Activated T-helper 17 cell treated with anti-CD3 and anti-CD28 coated beads, Interleukin-2, amount 50 U/mL, for 72 hours (primary cell): ENCODE data around the gene PNMA8C. TPM values are rescaled to one million over a fixed set of nuclear protein-coding genes. Genes with fewer than 3 reads are reported as not detected.
"Not testable (repeated sequence)": the region's sequence is repeated elsewhere in the genome, so short reads cannot be mapped to it uniquely, and the experiment has no call there.

Source experiments
- ATAC-seq: fragments of 150-1000 bp; cut with Tn5 transposase; replicated peaks from 2 replicates; pipeline ENCODE4 v1.10.0; 2021; ENCODE audit warnings: mild to moderate bottlenecking, moderate library complexity
- H3K27ac Mint-ChIP-seq: one replicate; pipeline ENCODE4 v1.8.0; 2022; ENCODE audit warnings: mixed read lengths
- H3K27me3 Mint-ChIP-seq: one replicate; pipeline ENCODE4 v1.8.0; 2022; ENCODE audit warnings: mixed read lengths
- H3K36me3 Mint-ChIP-seq: one replicate; pipeline ENCODE4 v1.8.0; 2022; ENCODE audit warnings: low read depth, mild to moderate bottlenecking, mixed read lengths
- H3K4me1 Mint-ChIP-seq: one replicate; pipeline ENCODE4 v1.8.0; 2022; ENCODE audit warnings: mixed read lengths
- H3K4me3 Mint-ChIP-seq: one replicate; pipeline ENCODE4 v1.8.0; 2022; ENCODE audit warnings: mild to moderate bottlenecking, mixed read lengths
- H3K9me3 Mint-ChIP-seq: one replicate; pipeline ENCODE4 v1.8.0; 2022; ENCODE audit warnings: mixed read lengths
- total RNA-seq, 2 donors: library from RNA; stranded (reverse); gene quantifications; one replicate each; pipeline ENCODE4 v1.2.3, GENCODE V29; 2022

The PNMA8C gene
- total RNA-seq, 2 donors from 2014 or later, result not detected

GRCh38 chr19:46456930-46457329 lies 28.2 kb upstream of the PNMA8C start:
- no peaks in the 10 kb centered on the region for H3K9me3 Mint-ChIP-seq
- no peak overlapping the region for H3K27ac Mint-ChIP-seq
- H3K4me3 Mint-ChIP-seq, result no peak overlapping the region

GRCh38 chr19:46454244-46454643 lies 25.5 kb upstream of the PNMA8C start:
- Mint-ChIP-seq H3K27ac (no peak overlapping the region), H3K4me1 (no peaks in the 10 kb centered on the region), H3K27me3 (peaks cover 31% of the 10 kb centered on the region), H3K9me3 (peaks cover 7% of the 10 kb centered on the region), H3K36me3 (no peaks in the 10 kb centered on the region), H3K4me3 (no peak overlapping the region)
- no peak for ATAC-seq

More at GRCh38 chr19:46456930-46457329, 28.2 kb upstream of the PNMA8C start:
- ATAC-seq, result no peak
- Mint-ChIP-seq H3K27me3 (peaks cover 20% of the 10 kb centered on the region), H3K36me3 (no peaks in the 10 kb centered on the region), H3K4me1 (no peaks in the 10 kb centered on the region)

- Mint-ChIP-seq H3K27me3 (peaks cover 31% of the 10 kb centered on the region), H3K4me3 (no peak overlapping the region), H3K9me3 (peaks cover 7% of the 10 kb centered on the region), H3K4me1 (no peaks in the 10 kb centered on the region), H3K36me3 (no peaks in the 10 kb centered on the region), H3K27ac (no peak overlapping the region)
- ATAC-seq, result no peak
These were observed 24.9 kb upstream of the PNMA8C start for GRCh38 chr19:46453661-46454060.

DNA sequence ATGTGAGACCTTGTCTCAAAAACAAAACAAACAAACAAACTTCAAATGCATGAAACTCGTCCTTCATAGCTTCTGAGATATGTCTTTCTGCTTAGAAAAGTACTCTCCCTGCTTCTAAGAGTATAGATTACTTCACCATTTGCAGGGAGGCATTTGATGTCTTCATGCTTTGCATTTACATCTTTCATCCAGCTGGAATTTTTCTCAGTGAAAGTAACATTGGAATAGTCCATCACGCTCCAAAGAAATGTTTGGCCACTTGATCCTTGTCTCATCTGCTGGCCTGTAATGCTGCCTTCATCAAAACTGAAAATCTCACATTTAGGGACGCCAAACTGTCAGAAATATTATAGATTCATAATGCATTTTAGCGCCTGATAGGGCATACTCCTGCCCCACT lies 23.4 kb upstream of the PNMA8C start:
- Mint-ChIP-seq H3K27ac (no peak overlapping the region), H3K4me3 (no peak overlapping the region), H3K36me3 (no peaks in the 10 kb centered on the region), H3K9me3 (peaks cover 7% of the 10 kb centered on the region), H3K4me1 (no peaks in the 10 kb centered on the region), H3K27me3 (peaks cover 24% of the 10 kb centered on the region)
- no peak for ATAC-seq

- ATAC-seq, result no peak
- no peaks in the 10 kb centered on the region for H3K4me1 Mint-ChIP-seq
- peaks cover 22% of the 10 kb centered on the region for H3K27me3 Mint-ChIP-seq
- H3K4me3 Mint-ChIP-seq, result no peak overlapping the region
- peaks cover 7% of the 10 kb centered on the region for H3K9me3 Mint-ChIP-seq
- no peaks in the 10 kb centered on the region for H3K36me3 Mint-ChIP-seq
- H3K27ac Mint-ChIP-seq, result no peak overlapping the region
These were observed 22.6 kb upstream of the PNMA8C start for GRCh38 chr19:46451352-46451751.

GRCh38 chr19:46450737-46451136 lies 22.0 kb upstream of the PNMA8C start:
- H3K9me3 Mint-ChIP-seq, result peaks cover 7% of the 10 kb centered on the region
- H3K36me3 Mint-ChIP-seq, result no peaks in the 10 kb centered on the region
- H3K4me1 Mint-ChIP-seq, result no peaks in the 10 kb centered on the region
- no peak for ATAC-seq
- H3K4me3 Mint-ChIP-seq, result no peak overlapping the region
- H3K27me3 Mint-ChIP-seq, result peaks cover 19% of the 10 kb centered on the region
- H3K27ac Mint-ChIP-seq, result no peak overlapping the region

GRCh38 chr19:46449228-46449627 lies 20.5 kb upstream of the PNMA8C start:
- no peak overlapping the region for H3K27ac Mint-ChIP-seq
- peaks cover 7% of the 10 kb centered on the region for H3K9me3 Mint-ChIP-seq
- H3K36me3 Mint-ChIP-seq, result no peaks in the 10 kb centered on the region
- no peak for ATAC-seq
- no peak overlapping the region for H3K4me3 Mint-ChIP-seq
- H3K4me1 Mint-ChIP-seq, result no peaks in the 10 kb centered on the region
- H3K27me3 Mint-ChIP-seq, result peaks cover 18% of the 10 kb centered on the region

DNA sequence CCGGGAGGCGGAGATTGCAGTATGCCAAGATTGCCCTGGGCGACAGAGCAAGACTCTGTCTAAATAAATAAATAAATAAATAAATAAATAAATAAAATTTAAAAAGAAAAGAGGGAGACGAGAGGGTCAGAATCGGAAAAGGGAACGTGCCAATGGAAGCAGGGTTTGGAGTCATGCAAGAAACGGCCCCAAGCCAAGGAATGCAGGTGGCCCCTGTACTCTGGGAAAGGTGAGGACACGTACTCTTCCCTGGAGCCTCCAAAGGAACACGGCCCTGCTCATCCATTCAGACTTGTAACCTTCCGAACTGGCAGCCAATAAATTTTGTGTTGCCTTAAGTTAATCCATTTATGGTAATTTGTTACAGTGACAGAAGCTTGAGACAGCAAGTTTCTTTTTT lies 19.9 kb upstream of the PNMA8C start:
- ATAC-seq, result no peak
- Mint-ChIP-seq H3K4me1 (no peaks in the 10 kb centered on the region), H3K27me3 (peaks cover 16% of the 10 kb centered on the region), H3K36me3 (no peaks in the 10 kb centered on the region), H3K4me3 (no peak overlapping the region), H3K9me3 (peaks cover 7% of the 10 kb centered on the region), H3K27ac (no peak overlapping the region)

- H3K27ac Mint-ChIP-seq, result no peak overlapping the region
- H3K9me3 Mint-ChIP-seq, result peaks cover 7% of the 10 kb centered on the region
- no peaks in the 10 kb centered on the region for H3K36me3 Mint-ChIP-seq
- no peaks in the 10 kb centered on the region for H3K4me1 Mint-ChIP-seq
- ATAC-seq, result no peak
- no peak overlapping the region for H3K4me3 Mint-ChIP-seq
- H3K27me3 Mint-ChIP-seq, result peaks cover 16% of the 10 kb centered on the region
These were observed 19.1 kb upstream of the PNMA8C start for GRCh38 chr19:46447824-46448223.

GRCh38 chr19:46447006-46447405 lies 18.3 kb upstream of the PNMA8C start:
- H3K4me3 Mint-ChIP-seq, result no peak overlapping the region

DNA sequence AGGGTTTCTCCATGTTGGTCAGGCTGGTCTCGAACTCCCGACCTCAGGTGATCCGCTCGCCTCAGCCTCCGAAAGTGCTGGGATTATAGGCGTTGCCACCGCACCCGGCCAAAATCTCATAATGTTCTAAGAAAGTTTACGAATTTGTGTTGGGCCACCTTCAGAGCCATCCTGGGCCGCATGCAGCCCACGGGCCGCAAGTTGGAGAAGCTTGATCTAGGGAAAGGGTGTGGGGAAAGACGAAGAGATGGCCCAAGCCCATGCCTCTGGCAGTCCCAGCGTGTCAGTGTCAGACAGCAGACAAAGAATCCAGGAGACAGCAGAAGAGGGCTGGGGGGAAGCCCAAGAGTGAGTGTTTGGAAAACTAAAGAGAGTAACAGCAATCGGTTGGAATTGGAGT lies 17.3 kb upstream of the PNMA8C start:
- Mint-ChIP-seq H3K36me3 (no peaks in the 10 kb centered on the region), H3K27ac (no peak overlapping the region), H3K9me3 (peaks cover 7% of the 10 kb centered on the region), H3K4me1 (no peaks in the 10 kb centered on the region), H3K27me3 (peaks cover 12% of the 10 kb centered on the region), H3K4me3 (no peak overlapping the region)
- no peak for ATAC-seq

More at GRCh38 chr19:46447006-46447405, 18.3 kb upstream of the PNMA8C start:
- H3K4me1 Mint-ChIP-seq, result no peaks in the 10 kb centered on the region
- peaks cover 12% of the 10 kb centered on the region for H3K27me3 Mint-ChIP-seq
- no peaks in the 10 kb centered on the region for H3K36me3 Mint-ChIP-seq
- H3K9me3 Mint-ChIP-seq, result peaks cover 7% of the 10 kb centered on the region
- H3K27ac Mint-ChIP-seq, result no peak overlapping the region
- ATAC-seq, result no peak

GRCh38 chr19:46442808-46443450 lies 14.2 kb upstream of the PNMA8C start:
- no peaks in the 10 kb centered on the region for H3K9me3 Mint-ChIP-seq
- ATAC-seq, result no peak
- no peak overlapping the region for H3K27ac Mint-ChIP-seq
- no peaks in the 10 kb centered on the region for H3K36me3 Mint-ChIP-seq
- no peaks in the 10 kb centered on the region for H3K27me3 Mint-ChIP-seq
- no peaks in the 10 kb centered on the region for H3K4me1 Mint-ChIP-seq
- no peak overlapping the region for H3K4me3 Mint-ChIP-seq

GRCh38 chr19:46441866-46442265 lies 13.1 kb upstream of the PNMA8C start:
- Mint-ChIP-seq H3K4me1 (no peaks in the 10 kb centered on the region), H3K36me3 (no peaks in the 10 kb centered on the region), H3K27ac (no peak overlapping the region), H3K27me3 (no peaks in the 10 kb centered on the region), H3K4me3 (no peak overlapping the region), H3K9me3 (no peaks in the 10 kb centered on the region)
- no peak for ATAC-seq

DNA sequence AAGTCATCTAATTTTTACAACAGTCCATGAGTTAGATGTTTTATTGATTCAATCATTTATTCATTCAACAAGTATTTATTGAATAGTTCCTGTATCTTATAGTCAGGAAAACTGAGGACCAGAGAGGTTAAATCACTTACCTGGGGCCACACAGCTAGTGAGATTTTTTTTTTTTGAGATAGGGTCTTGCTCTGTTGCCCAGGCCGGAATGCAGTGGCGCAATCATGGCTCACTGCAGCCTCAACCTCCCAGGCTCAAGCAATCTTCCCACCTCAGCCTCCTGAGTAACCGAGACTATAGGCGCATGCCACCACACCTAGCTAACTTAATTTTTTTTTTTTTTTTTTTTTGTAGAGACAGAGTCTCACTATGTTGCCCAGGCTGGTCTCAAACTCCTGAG lies 7.0 kb upstream of the PNMA8C start:
- not testable (repeated sequence) for H3K27ac Mint-ChIP-seq, H3K4me1 Mint-ChIP-seq, ATAC-seq, H3K9me3 Mint-ChIP-seq, H3K36me3 Mint-ChIP-seq, H3K4me3 Mint-ChIP-seq
- H3K27me3 Mint-ChIP-seq, result peaks cover 22% of the 10 kb centered on the region

- no peak for ATAC-seq
- peaks cover 28% of the 10 kb centered on the region for H3K27me3 Mint-ChIP-seq
- no peak overlapping the region for H3K27ac Mint-ChIP-seq
- H3K4me1 Mint-ChIP-seq, result no peaks in the 10 kb centered on the region
- no peaks in the 10 kb centered on the region for H3K36me3 Mint-ChIP-seq
- no peaks in the 10 kb centered on the region for H3K9me3 Mint-ChIP-seq
- H3K4me3 Mint-ChIP-seq, result no peak overlapping the region
These were observed 6.3 kb upstream of the PNMA8C start for GRCh38 chr19:46435009-46435408.

GRCh38 chr19:46433470-46433869 lies 4.7 kb upstream of the PNMA8C start:
- H3K4me1 Mint-ChIP-seq, ATAC-seq, H3K9me3 Mint-ChIP-seq, H3K27ac Mint-ChIP-seq, H3K4me3 Mint-ChIP-seq, H3K36me3 Mint-ChIP-seq: not testable (repeated sequence)
- peaks cover 42% of the 10 kb centered on the region for H3K27me3 Mint-ChIP-seq
